ENCODE data around the gene ARHGAP33. TPM values are rescaled to one million over a fixed set of nuclear protein-coding genes. Genes with fewer than 3 reads are reported as not detected.
A peak's percentile ranks its signal among the peaks of the same experiment; 100 is the strongest.
"Not testable (repeated sequence)": the region's sequence is repeated elsewhere in the genome, so short reads cannot be mapped to it uniquely, and the experiment has no call there.

Gene ARHGAP33
- total RNA-seq, 1 experiment from 2014 or later, result 19.5 TPM

DNA sequence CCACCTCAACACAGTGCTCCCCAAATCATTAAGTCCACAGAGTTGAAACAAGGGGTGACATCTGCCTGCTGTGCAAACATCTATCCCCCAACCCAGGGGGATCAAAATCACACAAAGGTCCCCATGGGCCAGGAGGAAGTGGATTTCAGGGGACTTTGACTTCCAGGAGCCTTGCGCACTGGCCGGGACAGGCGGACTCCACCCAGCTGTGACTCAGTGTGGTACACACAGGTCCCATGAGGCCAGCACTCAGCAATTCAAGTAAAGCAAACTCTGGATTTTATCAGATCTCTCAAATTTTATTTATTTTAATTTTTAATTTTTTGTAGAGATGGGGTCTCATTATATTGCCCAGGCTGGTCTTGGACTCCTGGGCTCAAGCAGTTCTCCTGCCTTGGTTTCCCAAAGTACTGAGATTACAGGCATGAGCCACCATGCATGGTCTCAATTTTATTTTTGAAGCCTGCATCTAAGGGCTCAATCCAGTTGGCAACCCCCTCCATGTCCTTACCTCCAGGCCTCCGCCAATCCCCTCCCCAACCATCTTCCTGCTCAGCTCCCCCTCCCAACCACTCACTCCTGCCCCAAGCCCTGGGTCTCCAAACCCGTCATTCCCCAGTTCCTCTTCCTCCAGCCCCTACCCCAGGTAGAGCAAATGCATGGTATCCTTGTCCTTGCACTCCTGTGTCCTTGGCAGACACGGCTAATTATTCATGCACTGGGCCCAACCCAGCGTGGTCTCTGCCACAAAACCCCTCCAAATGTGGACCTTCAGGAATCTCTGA, 18.2 kb downstream of the ARHGAP33 start:
- Histone ChIP-seq H3T11ph (ENCODE audit: low read length) (no peak overlapping the region), H3K14ac (ENCODE audit: insufficient read depth, low read length) (no peak overlapping the region), H3K4me1 (ENCODE audit: insufficient read depth, low read length) (0 out of 2 replicates have a peak, but pooled peaks cover 2% of the 10 kb centered on the region), H2AK5ac (ENCODE audit: insufficient read length, low read length) (no peak overlapping the region), H4K20me1 (ENCODE audit: control insufficient read depth, insufficient read depth, insufficient read length) (peaks cover 3% of the 10 kb centered on the region), H3K27me3 (ENCODE audit: insufficient read depth, low read length) (peaks cover 3% of the 10 kb centered on the region; the same call in 1 of the 2 replicates), H3K23ac (ENCODE audit: insufficient read length, low read depth, low read length) (no peak overlapping the region), H3K4ac (ENCODE audit: low read depth, low read length) (no peak overlapping the region), H3K56ac (ENCODE audit: insufficient read length, low read depth, low read length) (no peak overlapping the region), H4K5ac (ENCODE audit: insufficient read length, low read depth, low read length) (no peak overlapping the region), H3K18ac (ENCODE audit: insufficient read length, low read depth, low read length) (no peak overlapping the region), H2BK5ac (ENCODE audit: insufficient read length, low read length) (no peak overlapping the region), H3K79me1 (ENCODE audit: insufficient read depth, low read depth, low read length, poor library complexity, severe bottlenecking) (no peaks in the 10 kb centered on the region), H3K9me3 (ENCODE audit: control insufficient read depth, low read depth, low read length) (no peaks in the 10 kb centered on the region), H2AFZ (ENCODE audit: low read length) (no peak overlapping the region), H3K79me2 (ENCODE audit: insufficient read depth, low read length) (no peaks in the 10 kb centered on the region), H2BK20ac (ENCODE audit: low read depth, low read length, poor library complexity, severe bottlenecking) (no peak overlapping the region), H3K4me2 (ENCODE audit: insufficient read depth, insufficient read length, low read length) (no peak overlapping the region), H4K8ac (replicated peaks; ENCODE audit: insufficient read length, low read depth, low read length) (no peak overlapping the region), H2BK120ac (ENCODE audit: low read depth, low read length, poor library complexity, severe bottlenecking) (no peak overlapping the region), H4K91ac (ENCODE audit: insufficient read length, low read depth, low read length) (no peak overlapping the region), H3K23me2 (ENCODE audit: insufficient read length, low read depth, low read length, poor library complexity, severe bottlenecking) (peaks cover 5% of the 10 kb centered on the region), H2BK12ac (ENCODE audit: insufficient read length, low read depth, low read length) (no peak overlapping the region), H3K27ac (ENCODE audit: insufficient read length, low read depth, low read length) (no peak overlapping the region), H2BK15ac (ENCODE audit: low read depth, low read length) (no peak overlapping the region), H3K9ac (ENCODE audit: extremely low read depth, insufficient read length, low read length) (no peak overlapping the region)
- H3K4me1 Mint-ChIP-seq, result peaks cover 8 to 18% of the 10 kb centered on the region in 2 experiments
- 0 out of 7 replicates have a peak overlapping the region, but pooled peaks of 1 of the 3 experiments have one; percentile 11 for H3K27ac Mint-ChIP-seq
- no peak for DNase-seq
- TF ChIP-seq, protein P1, sequence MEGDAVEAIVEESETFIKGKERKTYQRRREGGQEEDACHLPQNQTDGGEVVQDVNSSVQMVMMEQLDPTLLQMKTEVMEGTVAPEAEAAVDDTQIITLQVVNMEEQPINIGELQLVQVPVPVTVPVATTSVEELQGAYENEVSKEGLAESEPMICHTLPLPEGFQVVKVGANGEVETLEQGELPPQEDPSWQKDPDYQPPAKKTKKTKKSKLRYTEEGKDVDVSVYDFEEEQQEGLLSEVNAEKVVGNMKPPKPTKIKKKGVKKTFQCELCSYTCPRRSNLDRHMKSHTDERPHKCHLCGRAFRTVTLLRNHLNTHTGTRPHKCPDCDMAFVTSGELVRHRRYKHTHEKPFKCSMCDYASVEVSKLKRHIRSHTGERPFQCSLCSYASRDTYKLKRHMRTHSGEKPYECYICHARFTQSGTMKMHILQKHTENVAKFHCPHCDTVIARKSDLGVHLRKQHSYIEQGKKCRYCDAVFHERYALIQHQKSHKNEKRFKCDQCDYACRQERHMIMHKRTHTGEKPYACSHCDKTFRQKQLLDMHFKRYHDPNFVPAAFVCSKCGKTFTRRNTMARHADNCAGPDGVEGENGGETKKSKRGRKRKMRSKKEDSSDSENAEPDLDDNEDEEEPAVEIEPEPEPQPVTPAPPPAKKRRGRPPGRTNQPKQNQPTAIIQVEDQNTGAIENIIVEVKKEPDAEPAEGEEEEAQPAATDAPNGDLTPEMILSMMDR (conservative IDR thresholded peaks at IDR 0.05), result no peak
- no peak overlapping the region for H3K4me3 Mint-ChIP-seq
- WGBS (ENCODE audit: extremely low coverage, insufficient read length, low lambda C conversion rate), result no CpG with 5 or more reads among the region's 7 CpGs
- H3K36me3 Mint-ChIP-seq (ENCODE audit: insufficient read depth in 1 of 3, low read depth in 3 of 3), result no peaks in the 10 kb centered on the region; a peak in 1 of 7 replicates
- peaks cover 36% of the 10 kb centered on the region for H3K27me3 Mint-ChIP-seq (ENCODE audit: low read depth)
- H3K9me3 Mint-ChIP-seq, result no peaks in the 10 kb centered on the region

DNA sequence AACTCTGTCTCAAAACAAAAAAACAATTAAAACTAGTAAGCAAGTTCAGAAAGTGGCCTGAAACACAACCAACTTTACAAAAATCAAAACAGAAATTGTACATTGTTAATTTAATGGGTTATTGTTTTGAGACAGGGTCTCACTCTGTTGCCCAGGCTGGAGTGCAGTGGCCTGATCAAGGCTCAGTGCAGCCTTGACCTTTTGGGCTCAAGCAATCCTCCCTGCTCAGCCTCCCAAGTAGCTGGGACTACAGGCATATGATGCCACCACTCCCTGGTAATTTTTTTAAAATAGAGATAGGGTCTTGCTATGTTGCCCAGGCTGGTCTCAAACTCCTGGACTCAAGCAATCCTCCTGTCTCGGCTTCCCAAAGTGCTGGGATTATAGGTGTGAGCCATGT, 20.2 kb downstream of the ARHGAP33 start:
- not testable (repeated sequence) for H3K56ac ChIP-seq (ENCODE audit: insufficient read length, low read depth, low read length); H3K36me3 Mint-ChIP-seq (ENCODE audit: insufficient read depth in 1 of 3, low read depth in 3 of 3); H3K79me1 ChIP-seq (ENCODE audit: insufficient read depth, low read depth, low read length, poor library complexity, severe bottlenecking); H3K9ac ChIP-seq (ENCODE audit: extremely low read depth, insufficient read length, low read length); H3K27ac Mint-ChIP-seq; H4K8ac ChIP-seq (replicated peaks; ENCODE audit: insufficient read length, low read depth, low read length); H2BK20ac ChIP-seq (ENCODE audit: low read depth, low read length, poor library complexity, severe bottlenecking); H3K14ac ChIP-seq (ENCODE audit: insufficient read depth, low read length); H3K4ac ChIP-seq (ENCODE audit: low read depth, low read length); H3K9me3 ChIP-seq (ENCODE audit: control insufficient read depth, low read depth, low read length); H3K9me3 Mint-ChIP-seq; H2BK5ac ChIP-seq (ENCODE audit: insufficient read length, low read length); H3K23ac ChIP-seq (ENCODE audit: insufficient read length, low read depth, low read length); H2AK5ac ChIP-seq (ENCODE audit: insufficient read length, low read length); H2BK12ac ChIP-seq (ENCODE audit: insufficient read length, low read depth, low read length); H3T11ph ChIP-seq (ENCODE audit: low read length); H4K20me1 ChIP-seq (ENCODE audit: control insufficient read depth, insufficient read depth, insufficient read length); H3K27me3 ChIP-seq (ENCODE audit: insufficient read depth, low read length); H2AFZ ChIP-seq (ENCODE audit: low read length); DNase-seq; H3K4me2 ChIP-seq (ENCODE audit: insufficient read depth, insufficient read length, low read length); H3K27ac ChIP-seq (ENCODE audit: insufficient read length, low read depth, low read length); H3K79me2 ChIP-seq (ENCODE audit: insufficient read depth, low read length); H3K23me2 ChIP-seq (ENCODE audit: insufficient read length, low read depth, low read length, poor library complexity, severe bottlenecking); H3K18ac ChIP-seq (ENCODE audit: insufficient read length, low read depth, low read length); H4K91ac ChIP-seq (ENCODE audit: insufficient read length, low read depth, low read length); H4K5ac ChIP-seq (ENCODE audit: insufficient read length, low read depth, low read length); H3K4me1 ChIP-seq (ENCODE audit: insufficient read depth, low read length); H3K4me3 Mint-ChIP-seq; H2BK15ac ChIP-seq (ENCODE audit: low read depth, low read length); H2BK120ac ChIP-seq (ENCODE audit: low read depth, low read length, poor library complexity, severe bottlenecking)
- Mint-ChIP-seq H3K4me1 (peaks cover 8 to 16% of the 10 kb centered on the region in 2 experiments), H3K27me3 (ENCODE audit: low read depth) (peaks cover 45% of the 10 kb centered on the region)
- WGBS (ENCODE audit: extremely low coverage, insufficient read length, low lambda C conversion rate), result no CpG with 5 or more reads among the region's 1 CpG

Data from H9 (cell line).